Kasumi-1 (cell line): Measurements from ENCODE around the gene SMIM21.

Source experiments
- DNase-seq, 2 experiments: peaks; one replicate each; lab custom pipeline; 2025; lab: John Stamatoyannopoulos, UW

Gene SMIM21

DNA sequence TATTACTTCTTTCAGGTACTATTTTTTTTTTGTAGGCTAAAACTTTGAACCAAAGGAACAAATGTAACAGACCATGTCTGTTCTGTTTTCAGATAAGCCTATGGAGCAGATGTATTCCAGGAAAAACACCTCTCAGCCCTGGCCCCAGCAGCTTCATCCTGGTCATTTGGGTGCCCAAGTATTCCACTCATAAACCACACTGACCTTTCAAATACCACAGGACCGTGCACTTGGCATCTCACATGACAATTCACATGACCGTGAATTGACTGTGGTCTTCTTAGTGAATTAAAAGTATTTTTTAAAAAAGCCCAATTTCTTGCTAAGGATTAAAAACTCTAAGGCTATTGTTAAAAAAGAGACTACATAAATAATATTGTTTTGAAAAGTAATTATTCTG is 50.2 kb downstream of the SMIM21 start:
- DNase-seq, result no peak

DNA sequence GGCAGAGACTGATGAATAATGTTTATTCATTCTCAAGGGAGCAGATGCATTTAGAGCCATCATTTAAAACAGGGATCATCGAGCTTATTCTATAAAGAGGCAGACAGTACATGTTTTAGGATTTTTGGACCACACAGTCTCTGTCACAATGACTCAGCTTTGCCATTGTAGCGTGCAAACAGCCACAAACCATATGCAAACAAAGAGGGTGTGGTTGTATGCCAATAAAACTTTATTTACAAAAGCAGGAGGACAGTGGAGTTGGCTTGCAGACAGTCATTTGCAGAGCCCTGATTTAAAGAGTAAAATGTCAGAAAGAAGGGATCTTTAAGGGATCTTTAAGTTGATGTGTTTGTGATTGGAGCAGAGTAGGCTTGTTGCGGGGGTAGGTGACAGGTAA is 51.5 kb downstream of the SMIM21 start:
- DNase-seq, result no peak

DNA sequence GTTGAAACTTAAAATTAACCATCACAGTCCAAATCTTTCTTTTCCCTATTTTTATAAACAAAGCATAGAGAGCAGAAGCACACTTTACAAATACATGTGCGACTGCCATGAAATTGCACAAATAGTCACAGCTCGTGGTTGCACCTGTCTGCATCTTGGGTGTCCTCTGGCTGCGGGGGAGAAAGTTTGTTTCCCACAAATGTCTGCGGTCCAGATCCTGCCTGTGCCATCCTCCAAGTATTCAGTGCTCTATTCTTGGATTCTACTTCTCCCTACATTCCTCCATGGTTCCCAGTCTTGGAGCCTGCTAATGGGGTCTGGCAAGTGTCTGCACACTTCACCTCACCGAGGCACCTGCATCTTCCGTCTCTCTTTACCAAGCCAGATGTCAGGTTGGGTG is 52.2 kb downstream of the SMIM21 start:
- no peak for DNase-seq

DNA sequence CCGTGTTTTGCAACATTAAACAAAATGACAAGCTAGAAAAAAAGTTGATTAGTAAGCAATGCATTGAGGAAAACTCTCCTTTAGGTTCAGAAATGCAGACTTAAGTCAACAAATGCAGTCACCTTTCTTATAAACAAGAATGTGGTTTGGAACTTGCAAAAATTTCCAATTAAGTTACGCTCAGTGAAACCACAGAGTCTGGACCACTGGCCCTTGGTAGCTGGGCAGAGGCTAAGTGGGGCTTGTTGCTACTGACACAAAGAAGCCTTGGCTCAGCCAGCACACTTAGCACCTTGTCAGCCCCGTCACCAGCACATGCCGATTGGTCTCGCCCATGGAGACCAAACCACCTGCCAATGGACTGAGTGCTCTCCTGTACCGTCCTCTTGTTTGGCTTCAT is 53.0 kb downstream of the SMIM21 start:
- DNase-seq, result no peak

DNA sequence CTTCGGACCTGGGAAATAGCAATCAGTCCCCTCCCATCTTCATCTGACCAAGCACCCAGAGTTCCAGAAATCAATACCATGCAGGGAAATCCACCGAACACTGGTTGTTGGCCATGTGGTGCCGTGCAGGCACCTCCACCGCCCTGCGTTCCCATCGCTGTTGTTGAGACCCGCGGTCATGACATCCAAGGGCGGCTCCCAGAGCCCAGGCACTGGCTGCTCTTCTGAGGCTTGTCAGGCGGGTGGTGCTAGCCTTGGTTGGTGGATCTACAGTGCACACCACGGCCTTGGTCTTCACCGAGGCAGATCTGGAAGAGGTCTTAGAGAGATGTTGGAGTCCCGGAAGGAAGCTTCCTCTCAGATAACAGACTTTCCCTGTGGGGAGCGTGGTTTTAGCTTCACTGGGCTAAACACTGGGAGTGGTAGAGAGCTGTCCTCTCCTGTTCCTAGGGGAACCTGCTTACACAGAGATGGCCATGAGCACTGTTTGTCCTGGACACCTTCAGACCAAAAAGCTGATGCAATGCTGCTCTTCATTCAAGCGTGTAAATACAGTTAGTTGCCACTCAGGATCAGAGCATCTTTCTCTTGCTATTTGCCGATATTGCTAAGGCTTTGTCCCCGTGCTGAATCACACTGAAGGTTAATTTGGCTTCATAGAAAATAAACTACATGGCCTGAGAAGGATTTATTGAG is 58.3 kb downstream of the SMIM21 start:
- no peak for DNase-seq

DNA sequence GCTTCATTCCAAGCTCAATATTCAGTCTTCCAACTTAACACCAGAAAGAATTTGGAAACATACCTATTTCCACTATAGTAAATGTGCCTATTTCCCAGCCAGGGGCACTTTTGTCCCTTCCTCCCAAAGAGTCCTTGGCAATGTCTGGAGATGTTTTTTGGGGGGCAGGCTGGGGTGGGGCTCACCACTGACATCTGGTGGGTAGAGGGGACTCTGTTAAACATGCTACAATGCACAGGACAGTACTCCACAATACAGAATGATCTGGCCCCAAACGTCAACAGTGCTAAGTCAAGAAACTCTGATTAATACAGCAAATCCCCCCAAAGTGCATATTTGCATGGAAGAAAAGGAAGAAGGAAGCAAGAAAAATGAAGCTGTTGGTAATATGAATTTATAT is 61.7 kb downstream of the SMIM21 start:
- no peak for DNase-seq

DNA sequence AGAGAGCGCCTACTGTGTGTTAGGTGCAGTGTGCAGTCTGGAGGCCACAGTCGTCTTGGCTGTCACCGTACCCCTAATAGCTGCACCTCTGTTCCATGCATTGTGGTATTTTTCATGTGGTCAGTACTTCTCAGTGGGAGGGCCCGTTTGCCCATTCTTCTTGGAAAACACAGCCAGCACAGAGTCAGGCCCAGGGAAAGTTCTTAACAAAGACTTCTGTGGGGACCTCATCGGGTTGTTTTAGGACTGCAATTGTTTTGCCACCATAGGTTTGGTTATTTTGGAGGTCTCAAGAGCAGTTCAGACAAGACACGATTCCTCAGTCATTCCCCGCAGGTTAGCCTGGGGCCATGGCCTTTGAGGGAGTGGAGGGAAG is 62.3 kb downstream of the SMIM21 start:
- DNase-seq, result no peak

DNA sequence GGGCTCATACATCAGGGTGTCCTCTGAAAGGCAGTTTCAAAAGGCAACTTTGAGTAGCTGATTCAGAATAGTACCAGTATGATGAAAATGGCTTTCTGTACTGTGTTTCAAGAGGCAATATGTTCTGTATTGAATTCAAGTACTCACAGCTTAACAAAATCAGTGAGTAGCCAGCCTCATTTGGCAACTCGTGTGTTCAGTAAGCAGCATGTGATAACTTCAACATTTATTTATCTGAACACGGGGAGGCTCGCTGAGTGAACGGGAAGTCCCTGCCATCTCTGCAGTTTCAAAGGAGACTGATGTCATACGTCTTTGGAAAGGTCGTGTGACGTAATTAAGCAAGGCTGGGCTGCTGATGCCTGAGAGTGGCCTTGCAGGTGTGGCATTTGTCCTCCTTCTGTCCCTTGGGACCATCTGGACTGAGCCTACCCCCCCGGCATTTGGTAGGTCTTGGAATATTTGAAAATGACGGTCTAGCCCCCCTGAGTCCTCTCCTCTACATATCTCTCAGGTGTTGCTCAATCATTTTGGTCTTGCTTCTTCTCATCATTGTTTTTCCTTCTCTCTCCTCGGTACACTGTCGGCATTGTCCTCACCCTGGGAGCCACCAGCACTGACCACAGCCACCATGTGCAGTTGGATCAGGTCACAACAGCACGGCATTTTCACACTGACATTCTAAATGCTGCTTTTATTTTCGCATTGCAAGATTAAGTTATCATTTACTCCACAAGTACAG is 62.8 kb downstream of the SMIM21 start:
- DNase-seq, result no peak

DNA sequence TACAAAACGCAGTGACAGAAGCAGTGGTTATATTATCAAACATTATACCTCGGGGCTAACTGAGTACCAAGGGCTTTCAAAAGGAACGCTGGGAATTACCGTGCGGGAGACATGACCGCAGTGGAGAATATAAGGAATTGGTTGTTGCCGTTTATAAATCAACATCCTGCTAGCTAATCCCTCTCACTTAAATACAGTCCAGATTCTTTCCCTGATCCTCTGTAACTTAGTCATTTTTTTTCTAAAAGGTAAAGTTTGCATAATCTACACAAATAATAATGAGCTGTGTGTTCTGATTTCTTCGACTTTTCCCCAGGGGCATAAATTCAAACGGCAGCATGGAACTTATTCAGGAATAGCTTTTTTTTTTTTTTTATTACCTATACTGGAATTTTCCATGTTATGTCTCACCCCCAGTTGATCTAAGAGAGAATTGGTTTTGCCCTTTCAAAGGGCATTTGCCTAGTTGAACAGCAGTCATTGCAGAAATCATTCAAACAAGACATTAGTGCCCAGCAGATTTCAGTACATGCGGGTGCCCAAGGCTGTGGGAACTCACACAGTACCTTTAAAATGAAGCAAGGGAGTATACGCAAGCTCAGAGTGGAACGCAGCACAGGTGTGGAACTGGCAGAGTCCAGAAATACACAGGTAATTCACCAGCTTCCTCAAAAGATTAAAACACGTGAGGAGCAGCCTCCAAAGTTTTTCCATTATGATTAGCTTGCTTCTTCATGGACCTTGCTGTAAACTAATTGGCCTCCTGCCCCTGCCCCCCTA is 63.9 kb downstream of the SMIM21 start:
- no peak for DNase-seq

DNA sequence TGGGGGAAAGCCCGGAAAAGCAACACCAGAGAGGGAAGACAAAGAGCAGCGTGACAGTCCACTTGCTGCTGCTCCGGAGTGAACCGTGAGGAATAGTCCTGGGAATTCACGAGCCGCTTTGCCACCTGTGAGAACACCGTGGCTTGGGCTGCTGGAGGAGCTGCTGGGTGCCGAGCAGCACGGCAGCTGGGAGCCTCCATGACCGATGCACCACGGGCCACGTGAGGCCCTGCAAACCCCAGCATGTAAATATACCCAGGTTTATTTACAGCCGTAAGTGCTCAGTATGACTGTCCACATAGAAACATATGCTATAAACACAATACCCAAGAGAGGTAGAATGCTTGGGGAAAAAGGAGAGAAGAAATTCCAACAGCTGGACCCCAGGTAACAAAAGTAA is 65.1 kb downstream of the SMIM21 start:
- DNase-seq, result no peak

DNA sequence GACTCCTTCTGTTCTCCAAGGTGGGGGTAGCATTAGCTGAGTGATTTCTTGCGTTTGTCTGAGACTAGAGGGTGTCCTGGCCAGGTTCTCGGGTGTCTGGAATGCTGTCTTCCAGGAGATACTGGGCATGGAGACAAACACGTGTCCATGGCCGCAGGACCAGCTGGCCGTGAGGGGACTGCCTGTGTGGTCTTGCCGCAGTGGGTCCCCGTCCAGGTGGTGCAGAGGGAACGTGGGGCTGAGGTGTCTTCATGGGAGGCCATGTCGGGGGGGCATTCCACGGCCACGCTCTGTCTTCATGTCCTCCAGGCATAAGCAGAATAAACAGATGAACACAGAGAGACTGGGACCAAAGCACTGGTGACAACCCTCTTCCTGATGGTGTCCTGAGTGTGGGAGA is 66.6 kb downstream of the SMIM21 start:
- DNase-seq, result no peak

DNA sequence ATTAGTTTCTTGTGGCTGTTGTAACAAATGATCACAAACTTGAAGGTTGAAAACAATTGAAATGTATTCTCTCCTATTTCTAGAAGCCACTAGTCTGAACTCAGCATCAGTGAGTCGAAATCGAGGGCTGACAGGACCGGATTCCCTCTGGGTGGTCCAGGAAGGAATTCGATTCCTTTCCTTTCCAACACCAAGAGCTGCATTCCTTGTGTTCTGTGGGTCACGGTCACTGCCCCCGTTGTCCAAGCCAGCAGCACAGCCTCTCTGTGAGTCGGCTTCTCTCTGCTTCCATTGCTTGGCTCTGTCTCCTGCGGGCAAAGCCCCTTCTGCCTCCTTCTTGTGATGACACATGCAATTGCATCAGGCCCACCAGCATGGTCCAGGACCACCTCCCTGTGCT is 67.3 kb downstream of the SMIM21 start:
- DNase-seq, result no peak
